HG02571 (cell line): ENCODE data around the gene SYK.
"Not testable (repeated sequence)": the region's sequence is repeated elsewhere in the genome, so short reads cannot be mapped to it uniquely, and the experiment has no call there.

ENCODE experiments used
- ATAC-seq: cut with Tn5 transposase; IDR thresholded peaks from one replicate; pipeline ENCODE4 v1.9.1; 2021; ENCODE audit warnings: mild to moderate bottlenecking, moderate library complexity; ENCODE audit not compliant: unreplicated experiment

SYK gene

GRCh38 chr9:90795084-90795483 is 6.5 kb upstream of the SYK start:
- no peak for ATAC-seq

- ATAC-seq, result no peak
Observed at GRCh38 chr9:90795871-90796317, 5.7 kb upstream of the SYK start.

- ATAC-seq, result no peak
Observed at GRCh38 chr9:90799271-90799852, 2.3 kb upstream of the SYK start.

GRCh38 chr9:90801973-90802322 is 329 bp downstream of the SYK start:
- ATAC-seq, result no peak

- ATAC-seq, result no peak
Observed at GRCh38 chr9:90802386-90802985, 867 bp downstream of the SYK start.

GRCh38 chr9:90803860-90804593 is 2.4 kb downstream of the SYK start:
- ATAC-seq, result no peak

GRCh38 chr9:90805006-90805996 is 3.7 kb downstream of the SYK start:
- no peak for ATAC-seq

GRCh38 chr9:90807006-90807405 is 5.4 kb downstream of the SYK start:
- ATAC-seq, result no peak

- ATAC-seq, result no peak
Observed at GRCh38 chr9:90808398-90808797, 6.8 kb downstream of the SYK start.

- ATAC-seq, result no peak
Observed at GRCh38 chr9:90808890-90809685, 7.5 kb downstream of the SYK start.

GRCh38 chr9:90810691-90811090 is 9.1 kb downstream of the SYK start:
- ATAC-seq, result no peak

GRCh38 chr9:90813046-90813445 is 11.4 kb downstream of the SYK start:
- ATAC-seq, result no peak

GRCh38 chr9:90813523-90813922 is 11.9 kb downstream of the SYK start:
- no peak for ATAC-seq

- no peak for ATAC-seq
Observed at GRCh38 chr9:90814355-90814754, 12.7 kb downstream of the SYK start.

GRCh38 chr9:90815183-90815943 is 13.7 kb downstream of the SYK start:
- ATAC-seq, result no peak

- ATAC-seq, result no peak
Observed at GRCh38 chr9:90815944-90816357, 14.3 kb downstream of the SYK start.

GRCh38 chr9:90816690-90817089 is 15.1 kb downstream of the SYK start:
- no peak for ATAC-seq

- no peak for ATAC-seq
Observed at GRCh38 chr9:90818279-90818678, 16.7 kb downstream of the SYK start.

GRCh38 chr9:90820406-90820805 is 18.8 kb downstream of the SYK start:
- ATAC-seq, result not testable (repeated sequence)

- not testable (repeated sequence) for ATAC-seq
Observed at GRCh38 chr9:90821236-90821635, 19.6 kb downstream of the SYK start.
